K562 (cell line): ENCODE measurements around the gene RAD54L. TPM values are rescaled to one million over a fixed set of nuclear protein-coding genes. Genes with fewer than 3 reads are reported as not detected.
A peak's percentile ranks its signal among the peaks of the same experiment; 100 is the strongest.

Source experiments
- ATF6 ChIP-seq: sonication (generic); formaldehyde crosslinking; IDR thresholded peaks from 2 replicates; pipeline ENCODE4 v1.4.0; 2020; ENCODE audit warnings: mild to moderate bottlenecking, missing genetic modification reagents
- GMEB1 ChIP-seq: fragments of 250-450 bp; sonication (Bioruptor Pico); IDR thresholded peaks from 2 replicates; pipeline ENCODE4 v1.4.0; 2020; ENCODE audit warnings: mild to moderate bottlenecking
- GTF2B ChIP-seq: IDR thresholded peaks from 2 replicates; pipeline ENCODE4 v1.6.1; 2011; ENCODE audit not compliant: insufficient read length; ENCODE audit errors: extremely low read depth
- KLF10 ChIP-seq: fragments of 250-450 bp; sonication (Bioruptor Pico); IDR thresholded peaks from 2 replicates; pipeline ENCODE4 v1.6.1; 2021; ENCODE audit warnings: matching md5 sums
- NR2F6 ChIP-seq: fragments of 450-650 bp; formaldehyde crosslinking; IDR thresholded peaks from 2 replicates; pipeline ENCODE4 v1.4.0; 2020; ENCODE audit warnings: mild to moderate bottlenecking
- RBBP5 ChIP-seq: fragments of 200-600 bp; sonication (generic); IDR thresholded peaks from 2 replicates; pipeline ENCODE4 v1.6.1; 2012; ENCODE audit warnings: borderline replicate concordance, mild to moderate bottlenecking, low read length, control low read depth, inconsistent platforms; ENCODE audit not compliant: insufficient read depth, poor library complexity, severe bottlenecking
- RCOR1 ChIP-seq, 2 experiments: IDR thresholded peaks; 2 replicates each; pipeline ENCODE4 v1.6.1; 2012; ENCODE audit warnings: low read depth in 2 of 2, low read length in 2 of 2, borderline replicate concordance in 1 of 2, improper control_type of control experiment in 1 of 2
- TRIM28 ChIP-seq: fragments of 450-650 bp; IDR thresholded peaks from 2 replicates; pipeline ENCODE4 v1.6.1; 2017
- ZNF518B ChIP-seq: fragments of 250-450 bp; sonication (Bioruptor Pico); IDR thresholded peaks from 2 replicates; pipeline ENCODE4 v1.5.0; 2021; ENCODE audit warnings: mild to moderate bottlenecking, moderate library complexity
- polyA plus RNA-seq, 8 experiments: library from polyadenylated mRNA; depleted of rRNA in 4 of 8; stranded (reverse) in 5 of 8; unstranded in 3 of 8; fragments of >200 nt; fragmentation: Nextera tagmentation in 2 of 8; fragmentation: Illumina TruSeq in 1 of 8; extraction: Ambion mirVana in 2 of 8; extraction: Trizol in 1 of 8; gene quantifications; 2 replicates each; pipeline versions ENCODE4 v1.2.1 to v1.2.3, GENCODE V29; 2011 to 2014; ENCODE audit warnings: inconsistent platforms in 1 of 8, missing spikeins in 1 of 8
- total RNA-seq, 7 experiments: library from RNA; depleted of rRNA in 6 of 7; stranded (reverse); fragments of >200 nt in 6 of 7; fragmentation: Illumina TruSeq in 2 of 7; extraction: Trizol in 2 of 7; gene quantifications; 2 replicates each; pipeline versions ENCODE4 v1.2.1 to v1.2.3, GENCODE V29; 2011 to 2021; ENCODE audit warnings: low replicate concordance in 1 of 7

The RAD54L gene
- total and polyA plus RNA-seq, 9 of the 15 experiments (the other 6 are each of a cell fraction or from before 2014, with no cell fraction given) = 17.9 to 92.3 (median 37.5) TPM

GRCh38 chr1:46244656-46245371 lies 2.7 kb upstream of the RAD54L start (continued):
- TF ChIP-seq GMEB1 (no peak), NR2F6 (CRISPR knock-in tag) (no peak), TRIM28 (0 out of 2 replicates have a peak, but pooled peaks have one; percentile 45), ATF6 (CRISPR knock-in tag) (no peak), ZNF518B (CRISPR knock-in tag) (no peak), KLF10 (CRISPR knock-in tag) (no peak), RCOR1 (IDR thresholded peaks at IDR 0.05; ENCODE audit: borderline replicate concordance in 1 of 2, low read depth in 2 of 2, low read length in 2 of 2) (no peak), RBBP5 (no peak), GTF2B (no peak)
